ENCODE data around the gene CIB1.

Gene CIB1

GRCh38 chr15:90239371-90239770 lies 5.6 kb upstream of the CIB1 start:
- no peak for DNase-seq

GRCh38 chr15:90234096-90234988 lies 601 bp upstream of the CIB1 start, which contains the start of gene GDPGP1:
Gene GDPGP1 (plus strand): TSS chr15:90234209. CDS start chr15:90240909, 6,700 bp downstream.
- DNase-seq: peak in 1 of 2 donors; percentile 86

GRCh38 chr15:90232941-90233386 lies 777 bp downstream of the CIB1 start:
- DNase-seq: no peak

GRCh38 chr15:90232196-90232595 lies 1.5 kb downstream of the CIB1 start:
- DNase-seq: no peak

- DNase-seq: peak in 1 of 2 donors; percentile 40
These were observed 2.4 kb downstream of the CIB1 start for GRCh38 chr15:90231028-90232017.

- no peak for DNase-seq
These were observed 3.1 kb downstream of the CIB1 start for GRCh38 chr15:90230610-90231009.

- DNase-seq: no peak
These were observed 3.7 kb downstream of the CIB1 start for GRCh38 chr15:90230071-90230494.

- no peak for DNase-seq
These were observed 4.8 kb downstream of the CIB1 start for GRCh38 chr15:90228960-90229359.

GRCh38 chr15:90227816-90228772 lies 5.6 kb downstream of the CIB1 start:
- no peak for DNase-seq

- no peak for DNase-seq
These were observed 6.4 kb downstream of the CIB1 start for GRCh38 chr15:90227336-90227735.

- DNase-seq: no peak
These were observed 8.1 kb downstream of the CIB1 start for GRCh38 chr15:90225504-90226234.

GRCh38 chr15:90225047-90225446 lies 8.7 kb downstream of the CIB1 start:
- no peak for DNase-seq

- no peak for DNase-seq
These were observed 10.1 kb downstream of the CIB1 start for GRCh38 chr15:90223441-90224165.

GRCh38 chr15:90222547-90222946 lies 11.2 kb downstream of the CIB1 start:
- no peak for DNase-seq

GRCh38 chr15:90221246-90221900 lies 12.4 kb downstream of the CIB1 start:
- DNase-seq: peak in 1 of 2 donors; percentile 9

- peak; percentile 20 to 31 for DNase-seq
These were observed 14.2 kb downstream of the CIB1 start for GRCh38 chr15:90219421-90220141.

- no peak for DNase-seq
These were observed 15.9 kb downstream of the CIB1 start for GRCh38 chr15:90217671-90218394.

GRCh38 chr15:90214553-90215196 lies 19.1 kb downstream of the CIB1 start:
- no peak for DNase-seq
